Nucleus accumbens (tissue), 56 donors: ENCODE data around the gene TPST1.

Experiments
- DNase-seq, 56 donors: peaks; one replicate each; lab custom pipeline; 2025; lab: John Stamatoyannopoulos, UW

Gene TPST1

GRCh38 chr7:66237906-66238772 lies 33.0 kb downstream of the TPST1 start:
- no peak for DNase-seq

GRCh38 chr7:66238773-66239466 lies 33.8 kb downstream of the TPST1 start:
- DNase-seq = no peak

- DNase-seq = no peak
Observed at GRCh38 chr7:66239467-66239856, 34.3 kb downstream of the TPST1 start.

- DNase-seq = no peak
Observed at GRCh38 chr7:66245008-66245407, 39.9 kb downstream of the TPST1 start.

GRCh38 chr7:66246554-66247171 lies 41.5 kb downstream of the TPST1 start:
- DNase-seq = no peak

GRCh38 chr7:66247380-66248078 lies 42.4 kb downstream of the TPST1 start:
- no peak for DNase-seq

- no peak for DNase-seq
Observed at GRCh38 chr7:66250711-66251110, 45.6 kb downstream of the TPST1 start.

- no peak for DNase-seq
Observed at GRCh38 chr7:66255534-66256100, 50.5 kb downstream of the TPST1 start.

- no peak for DNase-seq
Observed at GRCh38 chr7:66256281-66256680, 51.1 kb downstream of the TPST1 start.

GRCh38 chr7:66257481-66257880 lies 52.3 kb downstream of the TPST1 start:
- DNase-seq = no peak

- peak in 4 of 56 donors; percentile 1 to 39 (median 11) for DNase-seq
Observed at GRCh38 chr7:66258409-66258808, 53.3 kb downstream of the TPST1 start.

- DNase-seq = no peak
Observed at GRCh38 chr7:66261941-66262340, 56.8 kb downstream of the TPST1 start.

- no peak for DNase-seq
Observed at GRCh38 chr7:66263936-66264335, 58.8 kb downstream of the TPST1 start.

- no peak for DNase-seq
Observed at GRCh38 chr7:66265566-66265965, 60.4 kb downstream of the TPST1 start.

- no peak for DNase-seq
Observed at GRCh38 chr7:66267249-66267648, 62.1 kb downstream of the TPST1 start.

GRCh38 chr7:66269978-66270377 lies 64.8 kb downstream of the TPST1 start:
- no peak for DNase-seq

- no peak for DNase-seq
Observed at GRCh38 chr7:66272321-66272720, 67.2 kb downstream of the TPST1 start.

- DNase-seq = no peak
Observed at GRCh38 chr7:66276363-66276762, 71.2 kb downstream of the TPST1 start.

- no peak for DNase-seq
Observed at GRCh38 chr7:66277492-66277891, 72.4 kb downstream of the TPST1 start.

GRCh38 chr7:66279912-66280311 lies 74.8 kb downstream of the TPST1 start:
- no peak for DNase-seq
